ENCODE results near the gene PKD1L1. TPM values are rescaled to one million over a fixed set of nuclear protein-coding genes. Genes with fewer than 3 reads are reported as not detected.

PKD1L1 gene
- total RNA-seq, 1 experiment from 2014 or later: not detected

- BruUV-seq (replicated peaks): no TSS peak
- H3K27ac ChIP-seq (ENCODE audit: low read depth, low read length, poor library complexity, severe bottlenecking): no peak overlapping the region
Observed at GRCh38 chr7:47763063-47763974, 184.9 kb downstream of the PKD1L1 start.

GRCh38 chr7:47762746-47763062 lies 185.6 kb downstream of the PKD1L1 start:
- ChIA-PET POLR2A (ENCODE audit: low non-redundant PET) (no interaction called here), CTCF (no interaction called here)
- intact Hi-C loops (cut with micrococcal nuclease; ENCODE audit: unreplicated experiment): no loop called here
- H3K36me3 ChIP-seq (ENCODE audit: insufficient read depth, low read length, poor library complexity, severe bottlenecking): no peaks in the 10 kb centered on the region
- TF ChIP-seq EZH2 (IDR thresholded peaks at IDR 0.05; ENCODE audit: borderline replicate concordance, low read depth, low read length, poor library complexity, severe bottlenecking) (no peak), CTCF (conservative IDR thresholded peaks at IDR 0.05; ENCODE audit: low read depth, low read length) (no peak)
- no peak for DNase-seq (ENCODE audit: low spot score)
- BruUV-seq (replicated peaks): no TSS peak
- no peak overlapping the region for H3K27ac ChIP-seq (ENCODE audit: low read depth, low read length, poor library complexity, severe bottlenecking)
- no peaks in the 10 kb centered on the region for H3K4me1 ChIP-seq (ENCODE audit: insufficient read depth, low read length, poor library complexity, severe bottlenecking)
- no peaks in the 10 kb centered on the region for H3K27me3 ChIP-seq (replicated peaks; ENCODE audit: insufficient read depth, low read depth, low read length, poor library complexity)
- H3K9me3 ChIP-seq (ENCODE audit: low read depth, low read length, poor library complexity, severe bottlenecking): no peaks in the 10 kb centered on the region
- H3K4me3 ChIP-seq (ENCODE audit: low read depth, low read length, poor library complexity, severe bottlenecking): no peak overlapping the region

More at GRCh38 chr7:47763063-47763974, 184.9 kb downstream of the PKD1L1 start:
- Histone ChIP-seq H3K9me3 (ENCODE audit: low read depth, low read length, poor library complexity, severe bottlenecking) (no peaks in the 10 kb centered on the region), H3K27me3 (replicated peaks; ENCODE audit: insufficient read depth, low read depth, low read length, poor library complexity) (no peaks in the 10 kb centered on the region), H3K4me1 (ENCODE audit: insufficient read depth, low read length, poor library complexity, severe bottlenecking) (no peaks in the 10 kb centered on the region), H3K36me3 (ENCODE audit: insufficient read depth, low read length, poor library complexity, severe bottlenecking) (no peaks in the 10 kb centered on the region), H3K4me3 (ENCODE audit: low read depth, low read length, poor library complexity, severe bottlenecking) (no peak overlapping the region)
- CTCF ChIA-PET: no interaction called here
- intact Hi-C loops (cut with micrococcal nuclease; ENCODE audit: unreplicated experiment): no loop called here
- POLR2A ChIA-PET (ENCODE audit: low non-redundant PET): no interaction called here
- TF ChIP-seq CTCF (conservative IDR thresholded peaks at IDR 0.05; ENCODE audit: low read depth, low read length) (no peak), EZH2 (IDR thresholded peaks at IDR 0.05; ENCODE audit: borderline replicate concordance, low read depth, low read length, poor library complexity, severe bottlenecking) (no peak)
- no peak for DNase-seq (ENCODE audit: low spot score)

- H3K27me3 ChIP-seq (replicated peaks; ENCODE audit: insufficient read depth, low read depth, low read length, poor library complexity): no peaks in the 10 kb centered on the region
- no peaks in the 10 kb centered on the region for H3K9me3 ChIP-seq (ENCODE audit: low read depth, low read length, poor library complexity, severe bottlenecking)
- TF ChIP-seq EZH2 (IDR thresholded peaks at IDR 0.05; ENCODE audit: borderline replicate concordance, low read depth, low read length, poor library complexity, severe bottlenecking): no peak
- TF ChIP-seq CTCF (conservative IDR thresholded peaks at IDR 0.05; ENCODE audit: low read depth, low read length): no peak
- intact Hi-C loops (cut with micrococcal nuclease; ENCODE audit: unreplicated experiment): no loop called here
- no peak for DNase-seq (ENCODE audit: low spot score)
- H3K4me3 ChIP-seq (ENCODE audit: low read depth, low read length, poor library complexity, severe bottlenecking): no peak overlapping the region
- CTCF ChIA-PET: no interaction called here
- H3K4me1 ChIP-seq (ENCODE audit: insufficient read depth, low read length, poor library complexity, severe bottlenecking): no peaks in the 10 kb centered on the region
- H3K27ac ChIP-seq (ENCODE audit: low read depth, low read length, poor library complexity, severe bottlenecking): no peak overlapping the region
- no peaks in the 10 kb centered on the region for H3K36me3 ChIP-seq (ENCODE audit: insufficient read depth, low read length, poor library complexity, severe bottlenecking)
- POLR2A ChIA-PET (ENCODE audit: low non-redundant PET): no interaction called here
- no TSS peak for BruUV-seq (replicated peaks)
Observed at GRCh38 chr7:47762207-47762606, 186.1 kb downstream of the PKD1L1 start.
